Measurements from ENCODE around the gene SMTN. TPM values are rescaled to one million over a fixed set of nuclear protein-coding genes. Genes with fewer than 3 reads are reported as not detected.

SMTN gene
- total and polyA plus RNA-seq, 9 of the 15 experiments (the other 6 are each of a cell fraction or from before 2014, with no cell fraction given), result 2.5 to 41.1 (median 16.1) TPM

- TF ChIP-seq, protein P1, sequence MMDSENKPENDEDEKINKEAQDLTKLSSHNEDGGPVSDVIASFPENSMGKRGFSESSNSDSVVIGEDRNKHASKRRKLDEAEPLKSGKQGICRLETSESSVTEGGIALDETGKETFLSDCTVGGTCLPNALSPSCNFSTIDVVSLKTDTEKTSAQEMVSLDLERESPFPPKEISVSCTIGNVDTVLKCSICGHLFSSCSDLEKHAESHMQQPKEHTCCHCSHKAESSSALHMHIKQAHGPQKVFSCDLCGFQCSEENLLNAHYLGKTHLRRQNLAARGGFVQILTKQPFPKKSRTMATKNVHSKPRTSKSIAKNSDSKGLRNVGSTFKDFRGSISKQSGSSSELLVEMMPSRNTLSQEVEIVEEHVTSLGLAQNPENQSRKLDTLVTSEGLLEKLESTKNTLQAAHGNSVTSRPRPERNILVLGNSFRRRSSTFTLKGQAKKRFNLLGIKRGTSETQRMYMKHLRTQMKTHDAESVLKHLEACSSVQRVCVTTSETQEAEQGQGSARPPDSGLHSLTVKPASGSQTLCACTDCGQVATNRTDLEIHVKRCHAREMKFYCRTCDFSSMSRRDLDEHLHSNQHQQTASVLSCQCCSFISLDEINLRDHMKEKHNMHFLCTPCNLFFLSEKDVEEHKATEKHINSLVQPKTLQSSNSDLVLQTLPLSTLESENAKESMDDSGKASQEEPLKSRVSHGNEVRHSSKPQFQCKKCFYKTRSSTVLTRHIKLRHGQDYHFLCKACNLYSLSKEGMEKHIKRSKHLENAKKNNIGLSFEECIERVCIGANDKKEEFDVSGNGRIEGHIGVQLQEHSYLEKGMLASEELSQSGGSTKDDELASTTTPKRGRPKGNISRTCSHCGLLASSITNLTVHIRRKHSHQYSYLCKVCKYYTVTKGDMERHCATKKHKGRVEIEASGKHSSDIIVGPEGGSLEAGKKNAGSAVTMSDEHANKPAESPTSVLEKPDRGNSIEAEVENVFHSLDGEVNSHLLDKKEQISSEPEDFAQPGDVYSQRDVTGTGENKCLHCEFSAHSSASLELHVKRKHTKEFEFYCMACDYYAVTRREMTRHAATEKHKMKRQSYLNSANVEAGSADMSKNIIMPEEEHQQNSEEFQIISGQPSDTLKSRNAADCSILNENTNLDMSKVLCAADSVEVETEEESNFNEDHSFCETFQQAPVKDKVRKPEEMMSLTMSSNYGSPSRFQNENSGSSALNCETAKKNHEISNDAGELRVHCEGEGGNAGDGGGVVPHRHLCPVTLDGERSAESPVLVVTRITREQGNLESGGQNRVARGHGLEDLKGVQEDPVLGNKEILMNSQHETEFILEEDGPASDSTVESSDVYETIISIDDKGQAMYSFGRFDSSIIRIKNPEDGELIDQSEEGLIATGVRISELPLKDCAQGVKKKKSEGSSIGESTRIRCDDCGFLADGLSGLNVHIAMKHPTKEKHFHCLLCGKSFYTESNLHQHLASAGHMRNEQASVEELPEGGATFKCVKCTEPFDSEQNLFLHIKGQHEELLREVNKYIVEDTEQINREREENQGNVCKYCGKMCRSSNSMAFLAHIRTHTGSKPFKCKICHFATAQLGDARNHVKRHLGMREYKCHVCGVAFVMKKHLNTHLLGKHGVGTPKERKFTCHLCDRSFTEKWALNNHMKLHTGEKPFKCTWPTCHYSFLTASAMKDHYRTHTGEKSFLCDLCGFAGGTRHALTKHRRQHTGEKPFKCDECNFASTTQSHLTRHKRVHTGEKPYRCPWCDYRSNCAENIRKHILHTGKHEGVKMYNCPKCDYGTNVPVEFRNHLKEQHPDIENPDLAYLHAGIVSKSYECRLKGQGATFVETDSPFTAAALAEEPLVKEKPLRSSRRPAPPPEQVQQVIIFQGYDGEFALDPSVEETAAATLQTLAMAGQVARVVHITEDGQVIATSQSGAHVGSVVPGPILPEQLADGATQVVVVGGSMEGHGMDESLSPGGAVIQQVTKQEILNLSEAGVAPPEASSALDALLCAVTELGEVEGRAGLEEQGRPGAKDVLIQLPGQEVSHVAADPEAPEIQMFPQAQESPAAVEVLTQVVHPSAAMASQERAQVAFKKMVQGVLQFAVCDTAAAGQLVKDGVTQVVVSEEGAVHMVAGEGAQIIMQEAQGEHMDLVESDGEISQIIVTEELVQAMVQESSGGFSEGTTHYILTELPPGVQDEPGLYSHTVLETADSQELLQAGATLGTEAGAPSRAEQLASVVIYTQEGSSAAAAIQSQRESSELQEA (IDR thresholded peaks at IDR 0.05; ENCODE audit: low read depth), result no peak
- TF ChIP-seq ARID1B (IDR thresholded peaks at IDR 0.05), result no peak
- no peak for TF ChIP-seq ILF3 (IDR thresholded peaks at IDR 0.05; ENCODE audit: borderline replicate concordance)
- no peak for TF ChIP-seq MITF (IDR thresholded peaks at IDR 0.05)
- no peak for TF ChIP-seq LCOR (CRISPR knock-in tag; IDR thresholded peaks at IDR 0.05)
- no peak for TF ChIP-seq ZNF165 (CRISPR knock-in tag; IDR thresholded peaks at IDR 0.05; ENCODE audit: borderline replicate concordance)
These were observed 14.6 kb downstream of the SMTN start (continued) for GRCh38 chr22:31095637-31096249.

All from K562 (cell line).